Suprapubic skin (tissue), 4 donors: Measurements from ENCODE around the gene NADSYN1. TPM values are rescaled to one million over a fixed set of nuclear protein-coding genes. Genes with fewer than 3 reads are reported as not detected.

Experiments
- DNase-seq, 2 donors: peaks; one replicate each; pipeline ENCODE4 v3.0.0-alpha.2; 2019; ENCODE audit warnings: low spot score in 2 of 2
- H3K27ac ChIP-seq: fragments of 200-600 bp; sonication (generic); one replicate; pipeline ENCODE4 v1.5.1; 2019
- H3K27me3 ChIP-seq: fragments of 200-600 bp; sonication (generic); one replicate; pipeline ENCODE4 v1.5.1; 2019
- H3K36me3 ChIP-seq: fragments of 200-600 bp; sonication (generic); one replicate; pipeline ENCODE4 v1.5.1; 2019
- H3K4me1 ChIP-seq: fragments of 200-600 bp; sonication (generic); one replicate; pipeline ENCODE4 v1.5.1; 2019
- H3K4me3 ChIP-seq: fragments of 200-600 bp; sonication (generic); one replicate; pipeline ENCODE4 v1.5.1; 2019; ENCODE audit warnings: mild to moderate bottlenecking
- H3K9me3 ChIP-seq: fragments of 200-600 bp; sonication (generic); one replicate; pipeline ENCODE4 v1.5.1; 2019
- CTCF ChIP-seq, 2 donors: fragments of 200-600 bp in 1 of 2; fragments of 450-650 bp in 1 of 2; sonication (generic) in 1 of 2; IDR thresholded peaks; one replicate each; pipeline ENCODE4 v1.5.1; 2016 to 2019; ENCODE audit warnings: antibody characterized with exemption in 2 of 2, mild to moderate bottlenecking in 1 of 2, moderate library complexity in 1 of 2
- EP300 ChIP-seq: sonication (generic); formaldehyde crosslinking; IDR thresholded peaks from one replicate; pipeline ENCODE4 v1.6.1; 2017; ENCODE audit warnings: antibody characterized with exemption
- POLR2A ChIP-seq, 2 donors: fragments of 450-650 bp; IDR thresholded peaks; one replicate each; pipeline ENCODE4 v1.6.1; 2017; ENCODE audit warnings: antibody characterized with exemption in 2 of 2, mild to moderate bottlenecking in 2 of 2, moderate library complexity in 2 of 2
- POLR2AphosphoS5 ChIP-seq, 3 donors: sonication (generic); formaldehyde crosslinking; IDR thresholded peaks; one replicate each; pipeline ENCODE4 v1.6.1; 2017; ENCODE audit warnings: antibody characterized with exemption in 3 of 3
- WGBS: methylation state at CpG from one replicate; pipeline ENCODE4 v1.1.5; 2018; 5-methylcytosine and 5-hydroxymethylcytosine counted together
- total RNA-seq, 4 donors: library from RNA; depleted of rRNA; stranded (reverse); fragments of >200 nt; gene quantifications; one replicate each; pipeline ENCODE4 v1.1.0, GENCODE V29; 2016

NADSYN1 gene
- total RNA-seq, 4 donors from 2014 or later = 51.5 to 120 (median 61.3) TPM

- DNase-seq = peak in 1 of 2 donors; percentile 43
- Histone ChIP-seq H3K4me3 (no peak overlapping the region), H3K9me3 (no peaks in the 10 kb centered on the region), H3K27ac (no peak overlapping the region), H3K36me3 (peaks cover 29% of the 10 kb centered on the region), H3K27me3 (peaks cover 5% of the 10 kb centered on the region), H3K4me1 (peaks cover 24% of the 10 kb centered on the region)
- TF ChIP-seq CTCF (IDR thresholded peaks at IDR 0.05) (no peak), POLR2A (IDR thresholded peaks at IDR 0.05) (no peak), POLR2AphosphoS5 (IDR thresholded peaks at IDR 0.05) (no peak), EP300 (no peak)
- WGBS = 93% methylated on average over 6 of the region's 6 CpGs
These were observed 8.2 kb upstream of the NADSYN1 start for GRCh38 chr11:71444811-71445210.

- H3K36me3 ChIP-seq = peaks cover 23% of the 10 kb centered on the region
- TF ChIP-seq POLR2A (IDR thresholded peaks at IDR 0.05) = no peak
- TF ChIP-seq EP300 = no peak
- no peak for TF ChIP-seq POLR2AphosphoS5 (IDR thresholded peaks at IDR 0.05)
- TF ChIP-seq CTCF (IDR thresholded peaks at IDR 0.05) = no peak
- H3K4me1 ChIP-seq = peaks cover 29% of the 10 kb centered on the region
- peaks cover 5% of the 10 kb centered on the region for H3K27me3 ChIP-seq
- 76% methylated on average over 1 of the region's 1 CpG for WGBS
- H3K27ac ChIP-seq = no peak overlapping the region
- no peak overlapping the region for H3K4me3 ChIP-seq
- DNase-seq = no peak
- H3K9me3 ChIP-seq = no peaks in the 10 kb centered on the region
These were observed 6.9 kb upstream of the NADSYN1 start for GRCh38 chr11:71446150-71446549.

- TF ChIP-seq POLR2AphosphoS5 (IDR thresholded peaks at IDR 0.05) (no peak), EP300 (no peak), POLR2A (IDR thresholded peaks at IDR 0.05) (no peak), CTCF (IDR thresholded peaks at IDR 0.05) (no peak)
- Histone ChIP-seq H3K4me3 (peak overlapping the region; percentile 51), H3K36me3 (peaks cover 14% of the 10 kb centered on the region), H3K9me3 (no peaks in the 10 kb centered on the region), H3K27ac (peak overlapping the region; percentile 84), H3K4me1 (peaks cover 34% of the 10 kb centered on the region), H3K27me3 (peaks cover 5% of the 10 kb centered on the region)
- DNase-seq = peak in 1 of 2 donors; percentile 77
- WGBS = 38% methylated on average over 9 of the region's 9 CpGs
These were observed 5.9 kb upstream of the NADSYN1 start for GRCh38 chr11:71446942-71447688.

- peak in 1 of 2 donors; percentile 80 for DNase-seq
- peaks cover 40% of the 10 kb centered on the region for H3K4me1 ChIP-seq
- peak overlapping the region; percentile 84 for H3K27ac ChIP-seq
- peaks cover 12% of the 10 kb centered on the region for H3K36me3 ChIP-seq
- peaks cover 4% of the 10 kb centered on the region for H3K27me3 ChIP-seq
- WGBS = no CpG with 5 or more reads among the region's 31 CpGs
- TF ChIP-seq POLR2A (IDR thresholded peaks at IDR 0.05) = no peak
- TF ChIP-seq EP300 = no peak
- no peak for TF ChIP-seq CTCF (IDR thresholded peaks at IDR 0.05)
- no peak for TF ChIP-seq POLR2AphosphoS5 (IDR thresholded peaks at IDR 0.05)
- no peaks in the 10 kb centered on the region for H3K9me3 ChIP-seq
- peak overlapping the region; percentile 51 for H3K4me3 ChIP-seq
These were observed 5.2 kb upstream of the NADSYN1 start for GRCh38 chr11:71447791-71448256.
